GM21367 (cell line): ENCODE measurements around the gene ATP8B1.
"Not testable (repeated sequence)": the region's sequence is repeated elsewhere in the genome, so short reads cannot be mapped to it uniquely, and the experiment has no call there.

Source experiments
- ATAC-seq: cut with Tn5 transposase; IDR thresholded peaks from one replicate; pipeline ENCODE4 v1.9.1; 2021; ENCODE audit not compliant: unreplicated experiment

The ATP8B1 gene

DNA sequence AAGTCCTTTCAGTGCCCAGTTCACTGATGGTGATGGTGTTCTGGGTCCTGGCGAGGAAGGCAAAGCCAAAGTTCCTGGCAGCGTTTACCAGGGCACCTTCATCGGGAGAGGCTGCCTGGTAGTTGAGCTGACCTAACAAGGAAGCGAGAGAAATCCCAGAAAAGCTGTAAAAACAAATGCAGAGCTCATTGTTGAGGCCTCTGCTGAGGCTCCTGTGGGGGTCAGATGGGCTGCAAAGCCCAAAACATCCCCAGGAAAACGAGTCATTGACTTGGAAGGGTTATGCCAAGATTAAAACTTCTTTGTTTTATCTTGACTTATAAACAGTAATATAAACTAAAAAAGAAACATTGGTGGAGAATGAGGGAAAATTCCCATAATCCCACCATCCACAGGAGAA is 128.2 kb downstream of the ATP8B1 start:
- no peak for ATAC-seq

- ATAC-seq, result no peak
These were observed 133.1 kb downstream of the ATP8B1 start for GRCh38 chr18:57670046-57670445.

DNA sequence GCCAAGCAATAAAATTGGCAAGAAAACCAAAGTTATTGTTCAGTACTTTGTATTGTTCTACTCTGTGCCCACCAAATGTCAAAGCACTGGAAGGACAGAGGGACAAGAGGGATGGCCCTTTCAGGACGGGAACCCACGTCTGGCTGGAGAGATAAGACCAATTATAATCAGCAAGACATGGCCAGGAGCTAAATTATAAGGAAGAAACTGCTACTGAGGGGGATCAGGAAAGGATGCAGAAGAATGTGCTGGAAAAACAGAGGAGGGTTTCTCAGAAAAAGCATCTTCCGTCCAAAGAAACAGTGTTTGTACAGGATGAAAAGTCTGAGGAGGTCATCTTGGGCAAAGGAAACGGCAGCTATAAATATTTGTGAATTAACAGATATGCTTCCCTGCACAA is 135.1 kb downstream of the ATP8B1 start:
- no peak for ATAC-seq

GRCh38 chr18:57666818-57667497 is 136.2 kb downstream of the ATP8B1 start:
- no peak for ATAC-seq

- ATAC-seq, result no peak
These were observed 138.4 kb downstream of the ATP8B1 start for GRCh38 chr18:57664568-57665165.

DNA sequence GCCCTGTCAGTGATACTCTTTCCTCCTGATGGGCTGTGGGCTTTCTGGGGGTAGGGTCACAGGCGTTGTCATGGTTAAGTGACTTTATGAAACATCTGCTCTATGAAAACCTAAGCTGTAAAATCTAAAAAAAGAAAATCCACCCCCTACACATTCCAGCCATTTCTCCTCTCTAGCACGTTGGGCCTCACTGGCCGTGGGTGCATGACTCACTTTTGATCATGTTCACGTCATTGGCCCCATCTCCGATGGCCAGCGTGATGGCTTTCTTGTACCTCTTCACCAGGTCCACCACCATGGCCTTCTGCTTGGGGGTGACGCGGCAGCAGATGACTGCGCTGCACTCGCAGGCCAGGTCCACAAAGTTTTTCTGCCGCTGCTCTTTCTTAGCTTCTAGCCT is 142.2 kb downstream of the ATP8B1 start:
- ATAC-seq, result no peak

GRCh38 chr18:57659460-57660102 is 143.5 kb downstream of the ATP8B1 start:
- ATAC-seq, result no peak

DNA sequence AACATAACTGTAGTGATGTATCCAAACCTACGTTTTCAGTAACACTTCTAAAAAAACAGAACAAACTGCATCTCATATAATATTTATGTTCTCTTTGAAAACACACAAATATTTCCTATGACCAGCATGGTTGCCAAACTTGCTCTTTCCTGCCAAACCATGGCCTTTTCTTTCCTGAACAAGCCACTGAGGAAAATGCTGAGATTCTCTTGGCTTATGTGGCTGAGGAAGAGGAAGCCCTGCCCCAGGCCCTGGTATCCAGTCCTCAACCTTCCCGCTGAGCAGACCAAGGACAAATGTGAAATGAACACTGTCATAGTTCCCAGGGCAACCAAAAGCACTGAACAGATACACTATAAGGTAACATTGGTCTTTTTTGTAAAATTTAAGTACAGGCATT is 145.6 kb downstream of the ATP8B1 start:
- ATAC-seq, result no peak

GRCh38 chr18:57655740-57656139 is 147.4 kb downstream of the ATP8B1 start:
- ATAC-seq, result no peak

- no peak for ATAC-seq
These were observed 151.2 kb downstream of the ATP8B1 start for GRCh38 chr18:57651914-57652313.

DNA sequence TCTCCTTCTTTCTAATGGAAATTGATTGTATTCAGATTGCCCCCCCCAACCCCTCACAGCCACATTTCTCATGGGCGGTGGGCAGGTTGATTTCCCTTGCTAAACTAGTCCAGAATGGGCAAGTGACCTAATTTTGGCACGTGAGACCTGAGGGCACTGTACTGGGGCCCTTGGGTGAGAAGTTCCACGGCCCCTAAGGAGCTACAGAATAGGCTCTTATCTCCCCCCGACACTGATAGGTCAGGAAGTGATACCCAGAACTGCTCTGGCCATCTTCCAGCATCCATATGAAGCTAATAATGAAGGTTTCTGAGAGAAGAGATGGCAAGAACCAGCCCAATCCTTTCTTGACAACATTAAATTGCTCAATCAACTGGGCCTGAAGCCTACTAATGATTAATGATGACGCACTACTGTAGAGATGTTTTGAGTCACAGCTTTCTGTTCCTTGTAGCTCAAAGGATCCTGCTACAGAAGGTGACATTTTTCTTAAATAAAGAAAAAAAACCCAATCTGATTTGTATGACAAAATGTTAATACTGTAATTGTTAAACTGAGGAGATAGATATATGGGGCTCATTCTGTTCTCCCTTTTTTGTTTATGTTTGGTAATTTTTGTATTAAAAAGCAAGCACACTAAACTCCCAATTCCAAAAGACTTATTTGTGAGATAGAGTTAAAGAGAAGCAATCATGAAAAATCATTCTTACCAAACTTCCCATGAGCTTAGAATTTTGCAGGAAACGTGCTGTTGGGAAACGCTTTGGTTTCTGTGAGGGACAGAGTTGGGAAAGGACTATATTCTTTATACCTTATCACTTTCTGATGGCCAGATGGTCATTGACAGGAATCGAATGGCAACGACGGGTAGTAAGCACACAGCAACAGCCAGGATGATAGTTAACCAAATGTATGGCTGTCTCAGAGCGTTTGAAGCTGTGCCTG is 153.3 kb downstream of the ATP8B1 start:
- peak; percentile 94 for ATAC-seq

GRCh38 chr18:57648414-57648813 is 154.7 kb downstream of the ATP8B1 start:
- ATAC-seq, result no peak

GRCh38 chr18:57644540-57644939 is 158.6 kb downstream of the ATP8B1 start:
- ATAC-seq, result no peak

- not testable (repeated sequence) for ATAC-seq
These were observed 159.4 kb downstream of the ATP8B1 start for GRCh38 chr18:57643726-57644125.

- ATAC-seq, result not testable (repeated sequence)
These were observed 160.7 kb downstream of the ATP8B1 start for GRCh38 chr18:57642462-57642861.

- no peak for ATAC-seq
These were observed 162.4 kb downstream of the ATP8B1 start for GRCh38 chr18:57640749-57641148.

DNA sequence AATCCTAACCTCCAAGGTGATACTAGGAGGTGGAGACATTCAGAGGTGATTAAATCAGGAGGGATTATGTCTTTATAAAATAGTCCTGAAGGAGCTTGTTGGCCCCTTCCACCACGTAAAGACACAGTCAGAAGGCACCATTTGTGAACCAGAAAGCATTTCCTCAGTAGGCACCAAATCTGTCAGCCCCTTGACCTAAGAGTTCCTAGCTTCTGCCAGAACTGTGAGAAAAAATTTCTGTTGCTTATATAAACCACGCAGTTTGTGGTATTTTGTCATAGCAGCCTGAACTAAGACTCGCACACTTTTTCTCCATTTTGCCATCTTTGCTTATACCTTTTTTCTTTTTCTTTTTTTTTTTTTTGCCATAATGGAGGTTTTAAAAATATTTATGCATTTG is 162.9 kb downstream of the ATP8B1 start:
- ATAC-seq, result no peak

DNA sequence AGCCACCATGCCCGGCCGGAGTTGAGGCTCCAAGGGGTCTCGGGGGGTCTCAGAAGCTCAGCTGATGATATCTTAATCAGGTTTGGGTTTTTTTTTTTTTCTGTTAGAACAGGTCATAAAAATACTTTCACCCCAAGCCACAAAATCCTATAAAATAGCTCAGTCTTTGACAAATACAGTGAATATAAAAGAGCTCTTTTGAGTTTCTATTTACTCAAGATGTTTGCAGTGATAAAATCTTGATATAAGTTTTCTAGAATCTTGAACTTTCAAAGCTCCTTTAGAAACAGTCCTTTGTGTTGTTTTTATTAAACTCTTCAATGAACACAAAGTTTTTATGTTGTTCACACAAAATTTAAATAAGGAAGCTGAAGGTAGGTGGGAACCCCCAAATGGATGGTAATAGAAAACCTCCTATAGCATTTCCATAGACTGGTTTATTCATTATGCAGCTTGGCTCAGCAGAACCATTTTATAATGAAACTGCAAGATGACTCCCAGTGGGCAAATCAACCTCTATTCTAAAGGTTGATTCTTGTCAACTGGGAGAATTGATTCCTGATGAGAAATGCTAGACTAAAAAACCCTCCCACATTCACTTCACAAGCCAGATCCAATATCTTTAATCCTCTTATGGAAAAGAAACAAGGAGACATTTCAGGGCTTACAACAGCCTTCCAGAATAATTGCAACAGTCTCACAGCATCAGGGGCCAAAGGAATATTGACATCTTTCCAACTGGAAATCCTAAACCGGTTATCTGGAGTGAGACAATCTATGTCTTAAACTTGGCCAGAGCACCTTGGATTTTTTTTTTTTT is 167.9 kb downstream of the ATP8B1 start:
- ATAC-seq, result no peak

GRCh38 chr18:57631697-57632096 is 171.4 kb downstream of the ATP8B1 start:
- ATAC-seq, result no peak
